Measurements from ENCODE around the gene GOLGA6L6.
"Not testable (repeated sequence)": the region's sequence is repeated elsewhere in the genome, so short reads cannot be mapped to it uniquely, and the experiment has no call there.

The GOLGA6L6 gene, protein sequence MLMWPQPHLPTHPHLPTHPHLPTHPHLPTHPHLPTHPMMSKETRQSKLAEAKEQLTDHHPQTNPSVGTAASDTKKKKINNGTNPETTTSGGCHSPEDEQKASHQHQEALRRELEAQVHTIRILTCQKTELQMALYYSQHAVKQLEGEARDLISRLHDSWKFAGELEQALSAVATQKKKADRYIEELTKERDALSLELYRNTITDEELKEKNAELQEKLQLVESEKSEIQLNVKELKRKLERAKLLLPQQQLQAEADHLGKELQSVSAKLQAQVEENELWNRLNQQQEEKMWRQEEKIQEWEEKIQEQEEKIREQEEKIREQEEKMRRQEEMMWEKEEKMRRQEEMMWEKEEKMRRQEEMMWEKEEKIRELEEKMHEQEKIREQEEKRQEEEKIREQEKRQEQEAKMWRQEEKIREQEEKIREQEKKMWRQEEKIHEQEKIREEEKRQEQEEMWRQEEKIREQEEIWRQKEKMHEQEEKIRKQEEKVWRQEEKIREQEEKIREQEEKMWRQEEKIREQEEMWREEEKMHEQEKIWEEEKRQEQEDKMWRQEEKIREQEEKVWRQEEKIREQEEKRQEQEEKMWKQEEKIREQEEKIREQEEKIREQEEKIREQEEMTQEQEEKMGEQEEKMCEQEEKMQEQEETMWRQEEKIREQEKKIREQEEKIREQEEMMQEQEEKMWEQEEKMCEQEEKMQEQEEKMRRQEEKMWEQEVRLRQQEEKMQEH

DNA sequence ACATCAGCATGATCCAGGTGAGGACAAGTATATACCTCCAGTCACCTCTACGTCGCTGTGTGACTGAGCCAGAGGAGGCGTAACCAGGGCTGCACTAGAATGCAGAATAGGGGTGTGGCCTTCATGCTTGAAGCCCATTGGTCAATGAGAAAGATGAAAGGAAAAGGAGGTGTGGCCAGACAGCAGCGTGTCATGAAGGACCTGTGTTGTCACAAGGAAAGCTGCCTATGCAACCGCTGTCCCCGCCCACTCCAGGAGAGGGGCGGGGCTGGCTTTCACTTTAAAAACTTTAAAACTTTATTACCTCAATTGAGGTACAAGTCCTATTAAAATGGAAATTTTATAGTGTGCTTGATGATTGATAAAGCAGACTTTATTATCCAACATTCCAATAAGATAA, at the start of gene GOLGA6L6:
Gene GOLGA6L6 (minus strand): TSS at position 101 of the 400 bp plus-strand sequence. CDS start 91 bp downstream, at position 10.
- not testable (repeated sequence) for DNase-seq

DNA sequence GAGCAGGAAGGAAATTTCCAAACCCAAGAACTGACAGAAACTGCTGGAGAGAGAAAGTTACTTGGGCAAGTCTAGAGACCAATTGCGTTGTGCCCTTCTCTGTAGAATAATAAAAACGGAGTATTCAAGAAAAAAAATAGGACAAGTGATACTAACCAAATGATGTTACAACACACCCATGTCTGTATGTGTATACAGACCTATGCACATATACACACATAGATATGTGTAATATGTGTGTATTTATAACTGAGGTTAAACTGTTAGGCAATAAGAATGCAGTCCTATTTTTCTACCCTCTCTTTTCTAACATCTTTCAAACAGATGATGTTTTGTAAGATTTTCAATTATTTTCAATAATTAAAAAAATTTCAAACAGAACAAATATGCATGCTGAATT, 48.5 kb upstream of the GOLGA6L6 start:
- not testable (repeated sequence) for DNase-seq

DNA sequence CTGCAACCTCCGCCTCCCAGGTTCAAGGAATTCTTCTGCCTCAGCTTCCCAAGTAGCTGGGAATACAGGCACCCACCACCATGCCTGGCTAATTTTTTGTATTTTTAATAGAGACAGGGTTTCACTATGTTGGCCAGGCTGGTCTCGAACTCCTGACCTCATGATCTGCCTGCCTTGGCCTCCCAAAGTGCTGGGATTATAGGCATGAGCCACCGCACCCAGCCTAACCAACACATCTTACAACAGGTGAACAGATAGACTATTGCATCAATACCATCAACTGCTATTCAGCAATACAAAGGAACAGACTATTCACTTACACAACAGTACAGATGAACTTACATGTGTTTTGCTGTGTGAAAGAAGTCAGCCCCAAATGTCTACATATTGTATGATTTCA, 45.2 kb upstream of the GOLGA6L6 start:
- not testable (repeated sequence) for DNase-seq

DNA sequence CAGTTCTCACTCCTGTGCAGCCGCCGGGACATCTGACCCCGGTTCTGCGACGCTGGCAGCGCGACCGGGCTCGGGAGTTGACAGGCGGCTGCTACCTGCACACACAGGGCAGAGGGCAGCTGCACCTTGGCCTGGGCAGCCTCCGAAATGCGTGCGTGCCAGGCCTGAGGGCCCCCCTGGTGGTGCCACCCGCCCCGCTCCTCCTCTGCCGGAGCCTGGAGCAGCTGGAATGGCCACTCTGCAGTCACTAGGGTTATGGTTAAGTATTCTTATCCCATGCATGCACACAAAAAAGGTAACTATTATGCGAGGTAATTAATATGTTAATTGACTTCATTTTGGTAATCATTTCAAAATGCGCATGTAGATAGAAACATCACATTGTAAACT, 41.1 kb upstream of the GOLGA6L6 start:
- not testable (repeated sequence) for DNase-seq

DNA sequence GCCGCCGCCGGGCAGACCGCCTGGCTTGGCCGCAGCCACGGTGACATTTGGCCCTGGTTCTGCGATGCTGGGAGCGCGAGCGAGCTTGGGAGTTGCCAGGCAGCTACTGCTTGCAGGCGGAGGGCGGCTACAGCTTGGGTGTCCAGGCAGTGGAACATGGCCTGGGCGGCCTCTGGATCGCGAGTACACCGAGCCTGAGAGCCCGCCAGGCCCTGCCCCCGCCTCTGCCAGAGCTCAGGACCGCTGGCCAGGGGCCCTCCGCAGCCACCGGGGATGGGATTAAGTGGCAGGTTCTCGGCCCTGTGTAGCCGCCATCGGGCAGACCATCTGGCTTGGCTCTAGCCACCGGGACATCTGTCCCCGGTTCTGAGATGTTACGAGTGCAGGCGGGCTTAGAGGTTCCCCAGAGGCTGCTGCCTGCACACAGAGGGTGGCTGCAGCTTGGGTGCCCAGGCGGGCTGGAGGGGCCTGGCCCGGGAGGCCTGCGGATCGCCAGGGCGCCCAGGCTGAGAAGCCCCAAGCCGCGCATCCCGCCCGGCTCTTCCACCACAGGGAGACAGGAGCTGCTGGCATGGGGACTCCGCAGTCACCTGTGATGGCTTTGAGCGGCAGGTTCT, 40.6 kb upstream of the GOLGA6L6 start:
- not testable (repeated sequence) for DNase-seq

DNA sequence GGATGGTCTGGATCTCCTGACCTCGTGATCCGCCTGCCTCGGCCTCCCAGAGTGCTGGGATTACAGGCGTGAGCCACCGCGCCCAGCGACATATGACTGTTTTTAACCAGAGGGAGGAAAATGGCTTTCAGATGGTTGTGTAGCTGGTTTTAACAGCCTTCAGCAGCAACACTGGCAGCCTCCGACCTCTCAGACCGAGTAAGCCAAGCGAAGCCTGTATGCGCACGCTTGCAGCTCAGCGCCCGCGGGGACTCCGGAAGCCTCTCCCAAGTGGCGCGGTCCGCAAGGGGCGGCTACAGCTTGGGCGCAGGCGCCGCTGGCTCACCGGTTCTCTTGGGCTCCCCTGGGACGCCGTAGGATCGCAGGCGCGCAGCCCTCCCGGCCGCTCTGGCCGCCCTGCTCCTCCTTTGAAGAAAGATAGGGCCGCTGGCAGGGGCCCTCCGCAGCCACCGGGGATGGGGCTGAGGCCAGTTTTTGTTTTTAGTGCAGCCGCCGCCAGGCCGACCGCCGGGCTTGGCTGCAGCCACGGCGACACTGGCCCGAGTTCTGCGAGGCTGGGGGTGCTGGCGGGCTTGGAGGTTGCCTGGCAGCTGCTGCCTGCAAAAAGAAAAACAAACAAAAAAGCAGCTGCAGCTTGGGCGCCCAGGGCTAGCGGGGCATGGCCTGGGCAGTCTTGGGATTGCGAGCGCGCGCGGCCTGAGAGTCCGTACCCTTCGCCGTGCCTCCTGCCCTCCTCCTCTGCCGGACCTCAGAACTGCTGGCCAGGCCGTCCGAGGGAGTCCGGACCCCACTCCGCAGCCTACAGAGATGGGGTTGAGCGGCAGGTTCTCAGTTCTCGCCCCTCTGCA, 39.9 kb upstream of the GOLGA6L6 start:
- not testable (repeated sequence) for DNase-seq

DNA sequence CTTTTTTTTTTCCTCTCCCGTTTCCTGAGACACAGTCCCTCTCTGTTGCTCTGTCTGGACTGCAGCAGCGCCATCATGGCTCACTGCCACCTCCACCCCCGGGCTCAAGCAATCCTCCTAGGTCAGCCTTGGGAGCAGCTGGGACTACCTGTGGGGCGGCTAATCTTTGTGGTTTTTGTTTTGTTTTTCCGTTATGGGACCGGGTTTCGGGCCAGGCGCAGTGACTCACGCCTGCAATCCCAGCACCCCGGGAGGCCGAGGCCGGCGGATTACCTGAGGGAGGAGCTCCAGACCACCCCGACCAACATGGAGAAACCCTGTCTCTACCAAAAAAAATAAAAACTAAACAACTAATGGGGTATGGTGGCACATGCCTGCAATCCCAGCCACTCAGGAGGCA, 38.1 kb upstream of the GOLGA6L6 start:
- not testable (repeated sequence) for DNase-seq

DNA sequence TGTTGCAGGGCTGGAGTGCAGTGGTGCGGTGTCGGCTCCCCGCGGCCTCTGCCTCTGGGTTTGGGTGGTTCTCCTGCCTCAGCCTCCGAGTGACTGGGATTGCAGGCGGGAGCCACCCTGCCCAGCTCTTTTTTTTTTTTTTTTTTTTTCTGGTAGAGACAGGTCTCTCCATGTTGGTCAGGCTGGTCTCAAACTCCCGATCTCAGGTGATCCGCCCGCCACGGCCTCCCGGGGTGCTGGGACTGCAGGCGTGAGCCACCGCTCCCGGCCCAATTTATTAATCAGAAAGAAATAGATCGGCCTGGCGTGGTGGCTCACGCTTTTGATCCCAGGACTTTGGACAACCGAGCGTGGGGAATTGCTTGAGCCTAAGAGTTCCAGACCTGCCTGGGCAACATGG, 9.7 kb upstream of the GOLGA6L6 start:
- DNase-seq, result not testable (repeated sequence)

DNA sequence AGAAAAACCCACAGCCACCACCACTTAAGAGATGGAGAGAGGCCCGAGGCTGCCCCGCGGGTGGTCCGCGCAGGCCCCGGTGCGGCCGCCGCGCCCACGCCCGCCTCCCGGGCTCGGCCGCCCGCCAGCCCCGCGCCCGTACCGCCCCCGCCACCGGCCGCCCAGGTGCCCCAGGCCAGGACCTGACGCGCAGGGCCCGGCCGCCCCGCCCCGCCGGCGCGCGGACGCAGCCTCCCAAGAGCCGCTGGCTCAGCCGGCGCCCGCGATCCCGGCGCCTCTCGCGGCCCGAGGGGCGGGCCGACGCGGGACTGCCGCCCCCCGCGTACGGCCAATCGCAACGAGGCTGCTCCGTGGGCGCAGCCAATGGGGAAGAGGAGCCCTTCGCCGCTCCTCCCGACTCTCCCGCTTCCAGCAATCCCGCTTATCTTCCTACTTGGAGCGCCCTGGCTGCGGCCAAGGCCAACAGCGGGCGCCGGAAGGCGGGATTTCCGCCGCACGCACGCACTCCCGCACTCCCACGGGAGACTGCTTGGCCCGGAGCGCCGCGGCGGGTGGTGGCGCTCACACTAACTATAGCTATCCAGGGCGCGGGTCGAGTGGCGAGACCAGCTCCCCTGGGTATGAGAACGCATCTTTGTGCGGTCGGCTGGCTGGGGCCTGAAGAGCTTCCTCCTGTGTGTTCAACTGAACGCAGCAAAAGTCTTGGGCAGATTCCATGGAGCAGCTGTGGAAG, 35.5 kb downstream of the GOLGA6L6 start:
- DNase-seq, result not testable (repeated sequence)

DNA sequence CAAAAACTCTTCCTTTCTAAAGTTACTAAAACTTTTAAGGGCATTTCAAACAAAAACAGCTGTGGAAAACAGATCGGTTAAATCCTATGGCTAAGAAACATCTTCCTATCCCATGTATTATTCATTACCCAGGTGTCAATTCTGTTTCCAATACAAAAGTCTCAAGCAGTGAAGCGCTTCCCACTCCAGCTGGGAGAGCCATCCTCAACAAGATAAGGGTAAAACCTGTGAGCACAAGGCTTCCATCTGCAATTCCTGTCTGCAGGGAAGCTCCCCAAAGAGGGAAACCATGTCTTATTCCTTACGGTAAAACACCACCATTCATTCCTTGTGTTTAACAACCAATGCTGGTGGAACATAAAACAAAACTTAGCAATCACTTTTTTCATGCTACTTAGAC, 38.8 kb downstream of the GOLGA6L6 start:
- not testable (repeated sequence) for DNase-seq

DNA sequence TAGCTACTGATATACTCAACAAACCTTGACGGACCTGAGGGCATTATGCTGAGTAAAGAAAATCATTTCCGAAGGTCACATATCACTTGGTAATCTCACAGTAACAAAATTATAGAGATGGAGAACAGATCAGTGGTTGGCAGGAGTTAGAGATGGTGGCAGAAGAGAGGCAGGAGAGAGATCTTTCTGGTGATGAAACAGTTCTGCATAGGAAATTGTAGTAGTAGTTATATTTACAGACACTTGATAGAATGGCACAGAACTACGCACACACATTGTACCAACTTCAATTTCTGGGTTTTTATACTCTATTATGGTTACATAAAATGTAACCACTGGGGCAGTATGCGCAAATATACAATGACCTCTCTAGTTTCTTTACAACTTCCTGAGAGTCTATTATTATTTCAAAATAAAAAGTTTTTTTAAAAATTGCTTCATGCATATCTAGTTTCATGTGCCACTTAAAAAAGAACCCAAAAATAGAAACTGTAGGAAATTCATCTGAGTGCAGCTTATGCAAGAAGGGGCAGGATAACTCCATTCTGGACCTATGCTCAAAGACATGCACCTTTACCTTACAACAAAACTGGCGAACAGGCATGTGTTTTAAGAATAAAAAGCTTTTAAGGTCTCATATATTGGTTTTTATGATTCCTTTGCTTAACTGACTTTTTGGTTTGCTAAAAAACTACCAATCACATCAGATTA, 39.9 kb downstream of the GOLGA6L6 start:
- not testable (repeated sequence) for DNase-seq

DNA sequence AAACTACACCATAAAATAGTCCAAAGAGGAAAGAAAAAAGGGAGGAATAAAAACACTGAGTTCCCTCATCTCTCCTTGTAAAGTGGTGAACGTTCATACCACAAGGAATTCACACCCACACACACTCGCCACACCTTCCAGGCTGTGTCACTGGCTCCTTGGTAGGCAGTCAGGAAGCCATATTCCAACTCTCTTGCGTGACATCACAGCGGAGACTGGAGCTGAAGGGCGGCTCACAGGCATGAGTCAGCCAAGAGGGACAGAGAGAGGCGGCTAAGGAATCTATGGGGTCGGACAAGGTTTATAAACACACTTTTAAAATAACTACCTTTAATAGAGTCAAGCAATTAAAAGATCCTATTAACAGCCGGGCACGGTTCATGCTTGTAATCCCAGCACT, 43.8 kb downstream of the GOLGA6L6 start:
- DNase-seq, result peak; percentile 41

DNA sequence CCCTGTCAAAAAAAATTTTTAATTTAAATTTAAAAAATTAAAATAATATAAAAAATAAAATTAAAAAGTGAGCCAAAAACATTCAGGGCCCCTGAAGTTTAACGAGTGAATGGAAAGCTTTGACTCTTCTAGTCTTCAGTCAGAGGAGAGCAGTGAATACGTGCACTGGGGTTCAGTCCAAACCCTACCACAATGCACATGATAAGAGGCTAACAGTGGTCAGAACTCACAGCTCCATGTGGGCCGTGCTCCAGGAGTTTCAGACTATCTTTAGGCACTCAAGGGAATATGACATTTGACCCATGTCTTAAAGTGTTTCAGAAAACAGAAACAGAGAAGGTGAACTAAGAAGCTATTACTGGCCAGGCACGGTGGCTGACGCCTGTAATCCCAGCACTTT, 48.6 kb downstream of the GOLGA6L6 start:
- not testable (repeated sequence) for DNase-seq

DNA sequence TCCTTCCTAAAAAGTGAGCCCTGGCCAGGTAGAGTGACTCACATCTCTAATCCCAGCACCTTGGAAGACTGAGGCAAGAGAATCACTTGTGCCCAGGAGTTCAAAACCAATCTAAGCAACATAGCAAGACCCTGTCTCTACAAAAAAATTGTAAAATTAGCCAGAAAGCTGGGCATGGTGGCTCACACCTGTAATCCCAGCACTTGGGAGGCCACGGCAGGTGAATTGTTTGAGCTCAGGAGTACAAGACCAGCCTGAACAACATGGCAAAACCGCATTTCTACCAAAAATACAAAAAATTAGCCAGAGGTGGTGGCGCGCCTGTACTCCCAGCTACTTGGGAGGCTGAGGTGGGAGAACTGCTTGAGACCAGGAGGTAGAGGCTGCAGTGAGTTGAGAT, 49.0 kb downstream of the GOLGA6L6 start:
- DNase-seq, result not testable (repeated sequence)

DNA sequence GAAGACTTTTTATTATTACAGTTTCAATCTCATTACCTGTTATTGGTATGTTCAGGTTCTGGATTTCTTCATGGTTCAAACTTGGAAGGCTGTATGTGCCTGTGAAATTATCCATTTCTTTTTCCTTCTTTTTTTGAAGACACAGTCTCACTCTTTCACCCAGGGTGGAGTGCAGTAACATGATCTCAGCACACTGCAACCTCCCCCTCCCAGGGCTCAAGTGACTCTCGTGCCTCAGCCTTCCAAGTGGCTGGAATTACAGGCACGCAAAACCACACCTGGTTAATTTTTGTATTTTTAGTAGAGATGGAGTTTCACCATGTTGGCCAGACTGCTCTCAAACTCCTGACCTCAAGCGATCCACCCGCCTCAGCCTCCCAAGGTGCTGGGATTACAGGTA, 52.3 kb downstream of the GOLGA6L6 start:
- not testable (repeated sequence) for DNase-seq
